NB4 (cell line): Measurements from ENCODE around the gene L3MBTL3.

Source experiments
- DNase-seq: peaks from one replicate; pipeline ENCODE4 v3.0.0; 2010; ENCODE audit warnings: low read depth
- H3K4me3 ChIP-seq: one replicate; pipeline ENCODE4 v1.5.1; 2011; ENCODE audit warnings: mild to moderate bottlenecking, low read depth, low read length, moderate library complexity
- CTCF ChIP-seq: IDR thresholded peaks from one replicate; pipeline ENCODE4 v1.5.1; 2012; ENCODE audit warnings: low read depth, low read length
- MAX ChIP-seq: IDR thresholded peaks from 2 replicates; pipeline ENCODE4 v1.6.1; 2011; ENCODE audit warnings: low read depth, low read length
- MYC ChIP-seq: IDR thresholded peaks from 2 replicates; pipeline ENCODE4 v1.6.1; 2011; ENCODE audit warnings: low read depth, low read length
- POLR2A ChIP-seq: IDR thresholded peaks from 2 replicates; pipeline ENCODE4 v1.6.1; 2011; ENCODE audit warnings: mild to moderate bottlenecking; ENCODE audit not compliant: insufficient read length; ENCODE audit errors: extremely low read depth

Gene L3MBTL3

GRCh38 chr6:130178692-130179091 is 160.3 kb downstream of the L3MBTL3 start:
- no peak for DNase-seq
- no peak for TF ChIP-seq MYC
- TF ChIP-seq CTCF: no peak
- TF ChIP-seq POLR2A: no peak
- TF ChIP-seq MAX: no peak
- no peak overlapping the region for H3K4me3 ChIP-seq

GRCh38 chr6:130182466-130182865 is 164.1 kb downstream of the L3MBTL3 start:
- no peak for DNase-seq
- TF ChIP-seq POLR2A: no peak
- TF ChIP-seq MYC: no peak
- no peak for TF ChIP-seq MAX
- no peak for TF ChIP-seq CTCF
- no peak overlapping the region for H3K4me3 ChIP-seq

- DNase-seq: no peak
- no peak for TF ChIP-seq POLR2A
- no peak for TF ChIP-seq CTCF
- no peak for TF ChIP-seq MYC
- H3K4me3 ChIP-seq: no peak overlapping the region
Observed at GRCh38 chr6:130183271-130184222, 165.2 kb downstream of the L3MBTL3 start.

GRCh38 chr6:130185658-130186057 is 167.3 kb downstream of the L3MBTL3 start:
- no peak overlapping the region for H3K4me3 ChIP-seq
- TF ChIP-seq POLR2A (no peak), MAX (no peak), MYC (no peak), CTCF (no peak)
- DNase-seq: no peak

- no peak for DNase-seq
- H3K4me3 ChIP-seq: no peak overlapping the region
- TF ChIP-seq POLR2A: no peak
- TF ChIP-seq MAX: no peak
- no peak for TF ChIP-seq CTCF
Observed at GRCh38 chr6:130187335-130188206, 169.2 kb downstream of the L3MBTL3 start.
